Fibroblast of lung (primary cell): ENCODE results near the gene EIF2D. TPM values are rescaled to one million over a fixed set of nuclear protein-coding genes. Genes with fewer than 3 reads are reported as not detected.

Experiments
- DNase-seq, 2 donors: peaks; one replicate each; pipeline versions ENCODE4 v3.0.0 to v3.0.0-alpha.2; 2010; ENCODE audit warnings: low read depth in 2 of 2
- H2AFZ ChIP-seq: 2 replicates; pipeline ENCODE4 v1.5.1; 2012; ENCODE audit warnings: low read length, control low read depth, inconsistent platforms
- H3K27ac ChIP-seq: 2 replicates; pipeline ENCODE4 v1.5.1; 2011; ENCODE audit warnings: low read length, control low read depth; ENCODE audit not compliant: insufficient read depth
- H3K27me3 ChIP-seq: 2 replicates; pipeline ENCODE4 v1.5.1; 2011; ENCODE audit warnings: mild to moderate bottlenecking, low read length; ENCODE audit not compliant: control insufficient read depth, insufficient read depth
- H3K36me3 ChIP-seq: 2 replicates; pipeline ENCODE4 v1.5.1; 2011; ENCODE audit warnings: low read length; ENCODE audit not compliant: control insufficient read depth, insufficient read depth
- H3K4me1 ChIP-seq: 2 replicates; pipeline ENCODE4 v1.5.1; 2011; ENCODE audit warnings: low read length; ENCODE audit not compliant: control insufficient read depth, insufficient read depth; ENCODE audit errors: extremely low read depth
- H3K4me2 ChIP-seq: 2 replicates; pipeline ENCODE4 v1.5.1; 2011; ENCODE audit warnings: low read length, control low read depth; ENCODE audit not compliant: insufficient read depth; ENCODE audit errors: extremely low read depth
- H3K4me3 ChIP-seq, 4 experiments: fragments of 200-600 bp in 1 of 4; sonication (generic) in 1 of 4; replicated peaks in 1 of 4; 2 replicates each; pipeline ENCODE4 v1.5.1; 2011 to 2016; ENCODE audit warnings: low read length in 4 of 4, low read depth in 3 of 4, mild to moderate bottlenecking in 3 of 4, control low read depth in 2 of 4, inconsistent platforms in 1 of 4, mixed read lengths in 1 of 4; ENCODE audit not compliant: insufficient read depth in 1 of 4; ENCODE audit errors: control extremely low read depth in 1 of 4
- H3K79me2 ChIP-seq: 2 replicates; pipeline ENCODE4 v1.5.1; 2012; ENCODE audit warnings: mild to moderate bottlenecking, low read length, inconsistent platforms; ENCODE audit not compliant: control insufficient read depth, insufficient read depth
- H3K9ac ChIP-seq: 2 replicates; pipeline ENCODE4 v1.5.1; 2011; ENCODE audit warnings: mild to moderate bottlenecking, low read length, control low read depth; ENCODE audit not compliant: insufficient read depth
- H3K9me3 ChIP-seq: 2 replicates; pipeline ENCODE4 v1.5.1; 2012; ENCODE audit warnings: low read depth, low read length; ENCODE audit not compliant: control insufficient read depth, insufficient read depth
- H4K20me1 ChIP-seq: 2 replicates; pipeline ENCODE4 v1.5.1; 2011; ENCODE audit warnings: low read length; ENCODE audit not compliant: control insufficient read depth, insufficient read depth; ENCODE audit errors: extremely low read depth
- CTCF ChIP-seq, 2 donors: IDR thresholded peaks in 1 of 2; conservative IDR thresholded peaks in 1 of 2; 1 replicate in 1 of 2; 2 replicates in 1 of 2; pipeline ENCODE4 v1.5.1; 2011 to 2012; ENCODE audit warnings: low read length in 2 of 2, control low read depth in 1 of 2, inconsistent platforms in 1 of 2, low read depth in 1 of 2, mild to moderate bottlenecking in 1 of 2
- EZH2 ChIP-seq: IDR thresholded peaks from 2 replicates; pipeline ENCODE4 v1.5.1; 2012; ENCODE audit warnings: low read length, control low read depth, mild to moderate bottlenecking; ENCODE audit errors: missing control alignments
- polyA plus RNA-seq, 2 donors: library from polyadenylated mRNA; depleted of rRNA in 1 of 2; stranded (reverse) in 1 of 2; unstranded in 1 of 2; fragments of >200 nt; gene quantifications; 2 replicates each; pipeline ENCODE4 v1.2.1, GENCODE V29; 2011 to 2012; ENCODE audit warnings: missing spikeins in 1 of 2
- total RNA-seq: library from RNA; depleted of rRNA; stranded (reverse); fragments of >200 nt; gene quantifications from 2 replicates; pipeline ENCODE4 v1.2.1, GENCODE V29; 2014

The EIF2D gene
- total and polyA plus RNA-seq, 2 donors (not counting 1 experiment from before 2014, with no cell fraction given), result 53.0 to 59.8 TPM

- peak in 1 of 2 donors; percentile 80 for DNase-seq
- no peaks in the 10 kb centered on the region for H4K20me1 ChIP-seq
- H3K27ac ChIP-seq, result no peak overlapping the region
Observed at GRCh38 chr1:206591226-206591625, 21.0 kb downstream of the EIF2D start.

GRCh38 chr1:206590025-206590758 lies 22.1 kb downstream of the EIF2D start:
- DNase-seq, result peak; percentile 61 to 85
- Histone ChIP-seq H3K27ac (peak overlapping the region; percentile 55), H4K20me1 (no peaks in the 10 kb centered on the region), H3K9me3 (no peaks in the 10 kb centered on the region), H3K9ac (no peak overlapping the region), H3K79me2 (no peaks in the 10 kb centered on the region), H3K36me3 (peaks cover 9% of the 10 kb centered on the region), H3K4me3 (no peak overlapping the region), H3K4me2 (peak overlapping the region; percentile 47), H3K27me3 (no peaks in the 10 kb centered on the region), H2AFZ (no peak overlapping the region), H3K4me1 (peaks cover 27% of the 10 kb centered on the region)
- TF ChIP-seq CTCF (conservative IDR thresholded peaks at IDR 0.05 in 1 of 2, IDR thresholded peaks at IDR 0.05 in 1 of 2; ENCODE audit: low read depth in 1 of 2, low read length in 2 of 2) (peak; percentile 11 to 28), EZH2 (no peak)

More at GRCh38 chr1:206591226-206591625, 21.0 kb downstream of the EIF2D start:
- TF ChIP-seq CTCF (conservative IDR thresholded peaks at IDR 0.05 in 1 of 2, IDR thresholded peaks at IDR 0.05 in 1 of 2; ENCODE audit: low read depth in 1 of 2, low read length in 2 of 2) (no peak), EZH2 (no peak)
- Histone ChIP-seq H3K27me3 (no peaks in the 10 kb centered on the region), H2AFZ (no peak overlapping the region), H3K79me2 (no peaks in the 10 kb centered on the region), H3K36me3 (peaks cover 7% of the 10 kb centered on the region), H3K4me1 (peaks cover 27% of the 10 kb centered on the region), H3K4me3 (no peak overlapping the region), H3K9me3 (no peaks in the 10 kb centered on the region), H3K4me2 (no peak overlapping the region), H3K9ac (no peak overlapping the region)

GRCh38 chr1:206589206-206589605 lies 23.1 kb downstream of the EIF2D start:
- peak; percentile 96 to 98 for DNase-seq
- no peak for TF ChIP-seq CTCF (conservative IDR thresholded peaks at IDR 0.05 in 1 of 2, IDR thresholded peaks at IDR 0.05 in 1 of 2; ENCODE audit: low read depth in 1 of 2, low read length in 2 of 2)
- no peak for TF ChIP-seq EZH2
- Histone ChIP-seq H3K4me3 (no peak overlapping the region), H3K4me1 (peaks cover 27% of the 10 kb centered on the region), H3K79me2 (no peaks in the 10 kb centered on the region), H4K20me1 (no peaks in the 10 kb centered on the region), H2AFZ (no peak overlapping the region), H3K27me3 (no peaks in the 10 kb centered on the region), H3K4me2 (peak overlapping the region; percentile 18), H3K9me3 (no peaks in the 10 kb centered on the region), H3K9ac (no peak overlapping the region), H3K36me3 (peaks cover 10% of the 10 kb centered on the region), H3K27ac (peak overlapping the region; percentile 55)
